HuH-7 (cell line): ENCODE data around the gene SCUBE2.
"Not testable (repeated sequence)": the region's sequence is repeated elsewhere in the genome, so short reads cannot be mapped to it uniquely, and the experiment has no call there.

ENCODE experiments used
- DNase-seq: peaks from one replicate; pipeline ENCODE4 v3.0.0; 2011; ENCODE audit warnings: low spot score

The SCUBE2 gene

GRCh38 chr11:9104580-9104979 is 13.2 kb upstream of the SCUBE2 start:
- no peak for DNase-seq

- DNase-seq = no peak
These were observed 12.3 kb upstream of the SCUBE2 start for GRCh38 chr11:9103542-9104276.

- DNase-seq = no peak
These were observed 8.2 kb upstream of the SCUBE2 start for GRCh38 chr11:9099617-9100016.

- not testable (repeated sequence) for DNase-seq
These were observed 7.1 kb upstream of the SCUBE2 start for GRCh38 chr11:9098455-9098854.

GRCh38 chr11:9097186-9097943 is 6.0 kb upstream of the SCUBE2 start:
- DNase-seq = not testable (repeated sequence)

GRCh38 chr11:9096427-9096826 is 5.0 kb upstream of the SCUBE2 start:
- no peak for DNase-seq

GRCh38 chr11:9095421-9095820 is 4.0 kb upstream of the SCUBE2 start:
- no peak for DNase-seq

- DNase-seq = no peak
These were observed 3.0 kb upstream of the SCUBE2 start for GRCh38 chr11:9094420-9094819.

GRCh38 chr11:9092853-9093778 is 1.7 kb upstream of the SCUBE2 start:
- DNase-seq = no peak

- no peak for DNase-seq
These were observed 673 bp upstream of the SCUBE2 start for GRCh38 chr11:9092072-9092471.

GRCh38 chr11:9090488-9091043 is 833 bp downstream of the SCUBE2 start:
- no peak for DNase-seq

- DNase-seq = no peak
These were observed 1.8 kb downstream of the SCUBE2 start for GRCh38 chr11:9089636-9090035.

GRCh38 chr11:9089061-9089460 is 2.3 kb downstream of the SCUBE2 start:
- DNase-seq = no peak

GRCh38 chr11:9082575-9082974 is 8.8 kb downstream of the SCUBE2 start:
- no peak for DNase-seq

GRCh38 chr11:9081153-9081552 is 10.2 kb downstream of the SCUBE2 start:
- DNase-seq = no peak

GRCh38 chr11:9078113-9079086 is 13.0 kb downstream of the SCUBE2 start:
- no peak for DNase-seq

GRCh38 chr11:9077164-9077563 is 14.2 kb downstream of the SCUBE2 start:
- DNase-seq = no peak

- DNase-seq = no peak
These were observed 14.7 kb downstream of the SCUBE2 start for GRCh38 chr11:9076661-9077060.

- no peak for DNase-seq
These were observed 15.4 kb downstream of the SCUBE2 start for GRCh38 chr11:9076046-9076445.

GRCh38 chr11:9075556-9075955 is 15.8 kb downstream of the SCUBE2 start:
- DNase-seq = no peak
